ENCODE measurements around the gene RDH8. TPM values are rescaled to one million over a fixed set of nuclear protein-coding genes. Genes with fewer than 3 reads are reported as not detected.

Gene RDH8
- polyA plus RNA-seq, 1 of the 3 experiments (the other 2 are of a cell fraction) = not detected

- Histone ChIP-seq H3K9me2 (no peaks in the 10 kb centered on the region), H3K79me2 (ENCODE audit: insufficient read depth) (no peaks in the 10 kb centered on the region), H4K20me1 (ENCODE audit: insufficient read depth) (no peaks in the 10 kb centered on the region), H3K4me1 (ENCODE audit: control insufficient read depth in 1 of 2, insufficient read depth in 2 of 2, low read depth in 1 of 2, low read length in 1 of 2) (no peaks in the 10 kb centered on the region), H3K27ac (ENCODE audit: low read depth in 2 of 2, low read length in 1 of 2) (no peak overlapping the region), H3K36me3 (replicated peaks in 1 of 2; ENCODE audit: control insufficient read depth in 1 of 2, insufficient read depth in 2 of 2, low read length in 1 of 2) (no peaks in the 10 kb centered on the region), H3K4me3 (ENCODE audit: low read depth in 2 of 2, low read length in 1 of 2) (no peak overlapping the region), H3K4me2 (no peak overlapping the region), H3K9me3 (no peaks in the 10 kb centered on the region), H2AFZ (ENCODE audit: low read depth) (no peak overlapping the region), H3K9ac (no peak overlapping the region), H3K27me3 (ENCODE audit: insufficient read depth) (peaks cover 38% of the 10 kb centered on the region), H3F3A (replicated peaks; ENCODE audit: insufficient read depth) (peaks cover 5% of the 10 kb centered on the region)
- ChIA-PET CTCF (interaction anchor here (0.6 kb wide), 1 partner anchor 1750 kb away, joined by 4 read pairs; no protein-coding TSS in a partner anchor), POLR2A (interaction anchor here (0.5 kb wide), 1 partner anchor 109 kb away, joined by 3 read pairs; no protein-coding TSS in a partner anchor)
- 20% methylated on average over 2 of the region's 21 CpGs for WGBS (ENCODE audit: low lambda C conversion rate)
- TF ChIP-seq YY1 (IDR thresholded peaks at IDR 0.05; ENCODE audit: low read depth) = no peak
- no peak for TF ChIP-seq RCOR1 (IDR thresholded peaks at IDR 0.05; ENCODE audit: low read length)
- TF ChIP-seq, protein P1, sequence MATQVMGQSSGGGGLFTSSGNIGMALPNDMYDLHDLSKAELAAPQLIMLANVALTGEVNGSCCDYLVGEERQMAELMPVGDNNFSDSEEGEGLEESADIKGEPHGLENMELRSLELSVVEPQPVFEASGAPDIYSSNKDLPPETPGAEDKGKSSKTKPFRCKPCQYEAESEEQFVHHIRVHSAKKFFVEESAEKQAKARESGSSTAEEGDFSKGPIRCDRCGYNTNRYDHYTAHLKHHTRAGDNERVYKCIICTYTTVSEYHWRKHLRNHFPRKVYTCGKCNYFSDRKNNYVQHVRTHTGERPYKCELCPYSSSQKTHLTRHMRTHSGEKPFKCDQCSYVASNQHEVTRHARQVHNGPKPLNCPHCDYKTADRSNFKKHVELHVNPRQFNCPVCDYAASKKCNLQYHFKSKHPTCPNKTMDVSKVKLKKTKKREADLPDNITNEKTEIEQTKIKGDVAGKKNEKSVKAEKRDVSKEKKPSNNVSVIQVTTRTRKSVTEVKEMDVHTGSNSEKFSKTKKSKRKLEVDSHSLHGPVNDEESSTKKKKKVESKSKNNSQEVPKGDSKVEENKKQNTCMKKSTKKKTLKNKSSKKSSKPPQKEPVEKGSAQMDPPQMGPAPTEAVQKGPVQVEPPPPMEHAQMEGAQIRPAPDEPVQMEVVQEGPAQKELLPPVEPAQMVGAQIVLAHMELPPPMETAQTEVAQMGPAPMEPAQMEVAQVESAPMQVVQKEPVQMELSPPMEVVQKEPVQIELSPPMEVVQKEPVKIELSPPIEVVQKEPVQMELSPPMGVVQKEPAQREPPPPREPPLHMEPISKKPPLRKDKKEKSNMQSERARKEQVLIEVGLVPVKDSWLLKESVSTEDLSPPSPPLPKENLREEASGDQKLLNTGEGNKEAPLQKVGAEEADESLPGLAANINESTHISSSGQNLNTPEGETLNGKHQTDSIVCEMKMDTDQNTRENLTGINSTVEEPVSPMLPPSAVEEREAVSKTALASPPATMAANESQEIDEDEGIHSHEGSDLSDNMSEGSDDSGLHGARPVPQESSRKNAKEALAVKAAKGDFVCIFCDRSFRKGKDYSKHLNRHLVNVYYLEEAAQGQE (IDR thresholded peaks at IDR 0.05; ENCODE audit: low read depth, low read length) = peak; percentile 96
- DNase-seq = no peak
Observed at GRCh38 chr19:10061717-10062310, 48.5 kb downstream of the RDH8 start.

GRCh38 chr19:10068205-10068604, 54.9 kb downstream of the RDH8 start:
- no peak for DNase-seq
- no peak overlapping the region for H3K4me2 ChIP-seq
- peaks cover 5% of the 10 kb centered on the region for H3F3A ChIP-seq (replicated peaks; ENCODE audit: insufficient read depth)
- no peak overlapping the region for H2AFZ ChIP-seq (ENCODE audit: low read depth)
- no peak overlapping the region for H3K9ac ChIP-seq
- no peak overlapping the region for H3K27ac ChIP-seq (ENCODE audit: low read depth in 2 of 2, low read length in 1 of 2)
- no peak overlapping the region for H3K4me3 ChIP-seq (ENCODE audit: low read depth in 2 of 2, low read length in 1 of 2)
- H4K20me1 ChIP-seq (ENCODE audit: insufficient read depth) = no peaks in the 10 kb centered on the region
- no peaks in the 10 kb centered on the region for H3K9me3 ChIP-seq
- ChIA-PET POLR2A (no interaction called here), CTCF (interaction anchor here (1.1 to 2.2 kb wide), 2 partner anchors 41 to 138 kb away, joined by 3 to 9 read pairs; no protein-coding TSS in a partner anchor)
- WGBS (ENCODE audit: low lambda C conversion rate) = 2% methylated on average over 4 of the region's 4 CpGs
- H3K36me3 ChIP-seq (replicated peaks in 1 of 2; ENCODE audit: control insufficient read depth in 1 of 2, insufficient read depth in 2 of 2, low read length in 1 of 2) = no peaks in the 10 kb centered on the region
- no peaks in the 10 kb centered on the region for H3K79me2 ChIP-seq (ENCODE audit: insufficient read depth)
- H3K9me2 ChIP-seq = no peaks in the 10 kb centered on the region
- H3K27me3 ChIP-seq (ENCODE audit: insufficient read depth) = peaks cover 27% of the 10 kb centered on the region
- no peaks in the 10 kb centered on the region for H3K4me1 ChIP-seq (ENCODE audit: control insufficient read depth in 1 of 2, insufficient read depth in 2 of 2, low read depth in 1 of 2, low read length in 1 of 2)
- TF ChIP-seq, protein P2, sequence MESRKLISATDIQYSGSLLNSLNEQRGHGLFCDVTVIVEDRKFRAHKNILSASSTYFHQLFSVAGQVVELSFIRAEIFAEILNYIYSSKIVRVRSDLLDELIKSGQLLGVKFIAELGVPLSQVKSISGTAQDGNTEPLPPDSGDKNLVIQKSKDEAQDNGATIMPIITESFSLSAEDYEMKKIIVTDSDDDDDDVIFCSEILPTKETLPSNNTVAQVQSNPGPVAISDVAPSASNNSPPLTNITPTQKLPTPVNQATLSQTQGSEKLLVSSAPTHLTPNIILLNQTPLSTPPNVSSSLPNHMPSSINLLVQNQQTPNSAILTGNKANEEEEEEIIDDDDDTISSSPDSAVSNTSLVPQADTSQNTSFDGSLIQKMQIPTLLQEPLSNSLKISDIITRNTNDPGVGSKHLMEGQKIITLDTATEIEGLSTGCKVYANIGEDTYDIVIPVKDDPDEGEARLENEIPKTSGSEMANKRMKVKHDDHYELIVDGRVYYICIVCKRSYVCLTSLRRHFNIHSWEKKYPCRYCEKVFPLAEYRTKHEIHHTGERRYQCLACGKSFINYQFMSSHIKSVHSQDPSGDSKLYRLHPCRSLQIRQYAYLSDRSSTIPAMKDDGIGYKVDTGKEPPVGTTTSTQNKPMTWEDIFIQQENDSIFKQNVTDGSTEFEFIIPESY (IDR thresholded peaks at IDR 0.05; ENCODE audit: borderline replicate concordance, low read depth) = no peak
- TF ChIP-seq MXI1 (IDR thresholded peaks at IDR 0.05; ENCODE audit: low read depth, low read length) (no peak), TCF12 (IDR thresholded peaks at IDR 0.05) (no peak), POLR2AphosphoS5 (IDR thresholded peaks at IDR 0.05; ENCODE audit: low read depth, low read length) (no peak), FOXJ3 (CRISPR knock-in tag; IDR thresholded peaks at IDR 0.05) (no peak), USF2 (IDR thresholded peaks at IDR 0.05; ENCODE audit: borderline replicate concordance, low read depth, low read length) (no peak), RAD21 (IDR thresholded peaks at IDR 0.05; ENCODE audit: low read length) (no peak), GABPA (IDR thresholded peaks at IDR 0.05; ENCODE audit: low read depth) (no peak), NFIC (IDR thresholded peaks at IDR 0.05; ENCODE audit: borderline replicate concordance) (no peak), GATA2 (CRISPR knock-in tag; IDR thresholded peaks at IDR 0.05) (no peak), JUND (IDR thresholded peaks at IDR 0.05) (no peak), SIN3A (IDR thresholded peaks at IDR 0.05; ENCODE audit: borderline replicate concordance, low read depth, low read length) (no peak)
- TF ChIP-seq, protein P3, sequence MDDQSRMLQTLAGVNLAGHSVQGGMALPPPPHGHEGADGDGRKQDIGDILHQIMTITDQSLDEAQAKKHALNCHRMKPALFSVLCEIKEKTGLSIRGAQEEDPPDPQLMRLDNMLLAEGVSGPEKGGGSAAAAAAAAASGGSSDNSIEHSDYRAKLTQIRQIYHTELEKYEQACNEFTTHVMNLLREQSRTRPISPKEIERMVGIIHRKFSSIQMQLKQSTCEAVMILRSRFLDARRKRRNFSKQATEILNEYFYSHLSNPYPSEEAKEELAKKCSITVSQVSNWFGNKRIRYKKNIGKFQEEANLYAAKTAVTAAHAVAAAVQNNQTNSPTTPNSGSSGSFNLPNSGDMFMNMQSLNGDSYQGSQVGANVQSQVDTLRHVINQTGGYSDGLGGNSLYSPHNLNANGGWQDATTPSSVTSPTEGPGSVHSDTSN (IDR thresholded peaks at IDR 0.05) = no peak
- TF ChIP-seq, protein P1 (IDR thresholded peaks at IDR 0.05; ENCODE audit: low read depth, low read length) = no peak

Measured in SK-N-SH (cell line).